Progenitor cell of endocrine pancreas (in vitro differentiated cells): ENCODE data around the gene ING5. TPM values are rescaled to one million over a fixed set of nuclear protein-coding genes. Genes with fewer than 3 reads are reported as not detected.

Experiments used
- DNase-seq: peaks from one replicate; pipeline ENCODE4 v3.0.0; 2021; ENCODE audit warnings: low spot score; ENCODE audit not compliant: unreplicated experiment
- H3K27ac Mint-ChIP-seq: 2 replicates; pipeline ENCODE4 v1.8.0; 2021; ENCODE audit warnings: mild to moderate bottlenecking, moderate library complexity, mixed read lengths
- H3K27me3 Mint-ChIP-seq: 2 replicates; pipeline ENCODE4 v1.8.0; 2021; ENCODE audit warnings: mixed read lengths
- H3K36me3 Mint-ChIP-seq: 2 replicates; pipeline ENCODE4 v1.8.0; 2022; ENCODE audit warnings: mixed read lengths; ENCODE audit not compliant: insufficient read depth
- H3K4me1 Mint-ChIP-seq: 2 replicates; pipeline ENCODE4 v1.8.0; 2021; ENCODE audit warnings: low read depth, mixed read lengths
- H3K4me3 Mint-ChIP-seq: 2 replicates; pipeline ENCODE4 v1.8.0; 2021; ENCODE audit warnings: low read depth, mild to moderate bottlenecking, moderate library complexity, mixed read lengths
- H3K9me3 Mint-ChIP-seq: 2 replicates; pipeline ENCODE4 v1.8.0; 2021; ENCODE audit warnings: low read depth, mixed read lengths
- total RNA-seq: library from RNA; stranded (reverse); gene quantifications from 2 replicates; pipeline ENCODE4 v1.2.1, GENCODE V29; 2021
- TF ChIP-seq, protein P1 (sequence below): fragments of 200-600 bp; sonication (generic); IDR thresholded peaks from one replicate; pipeline ENCODE4 v1.5.0; 2021; ENCODE audit warnings: antibody characterized with exemption, mild to moderate bottlenecking; ENCODE audit not compliant: unreplicated experiment

Gene ING5
- total RNA-seq, 1 donor from 2014 or later = 65.9 TPM

DNA sequence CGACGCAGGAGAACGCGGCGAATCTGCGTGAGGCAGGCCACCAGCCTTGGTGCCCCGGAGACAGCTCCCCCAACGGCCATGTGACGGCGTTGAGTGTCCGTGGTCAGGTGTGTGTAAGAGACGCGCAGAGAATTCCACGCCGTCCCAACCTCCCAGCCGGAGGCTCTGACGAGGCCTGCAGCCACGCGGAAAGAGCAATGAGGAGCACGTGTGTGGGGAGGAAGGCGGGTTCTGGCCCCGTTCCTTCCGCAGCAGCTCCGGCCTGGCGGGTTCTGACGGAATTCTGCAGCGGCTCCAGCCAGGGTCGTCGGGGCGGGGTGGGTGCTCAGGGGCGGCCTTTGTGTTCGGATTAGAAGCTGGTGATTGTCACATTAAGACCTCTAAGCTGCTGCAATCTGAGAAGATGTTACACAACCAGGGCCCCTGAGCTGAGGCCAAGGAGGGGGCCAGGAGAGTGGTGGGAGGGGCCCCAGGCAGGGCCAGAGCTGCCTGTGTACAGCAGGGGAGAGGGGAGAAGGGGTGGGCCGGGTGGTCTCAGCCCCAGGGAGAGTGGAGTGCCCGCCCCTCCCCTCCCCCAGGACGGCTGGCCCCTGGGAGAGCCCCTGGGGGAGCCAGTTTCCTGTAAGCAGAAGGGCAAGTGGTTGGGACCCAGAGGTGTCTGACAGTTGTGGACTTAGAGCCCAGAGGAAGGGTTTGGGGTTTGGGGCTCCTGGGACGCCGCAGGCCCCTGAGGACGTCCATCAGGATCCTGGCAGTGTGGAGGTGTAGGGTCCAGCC is 69.6 kb downstream of the ING5 start:
- Mint-ChIP-seq H3K27me3 (peaks cover 2% of the 10 kb centered on the region), H3K4me1 (no peaks in the 10 kb centered on the region), H3K4me3 (no peak overlapping the region), H3K9me3 (no peaks in the 10 kb centered on the region), H3K27ac (peak overlapping the region; percentile 26), H3K36me3 (no peaks in the 10 kb centered on the region)
- TF ChIP-seq, protein P1, sequence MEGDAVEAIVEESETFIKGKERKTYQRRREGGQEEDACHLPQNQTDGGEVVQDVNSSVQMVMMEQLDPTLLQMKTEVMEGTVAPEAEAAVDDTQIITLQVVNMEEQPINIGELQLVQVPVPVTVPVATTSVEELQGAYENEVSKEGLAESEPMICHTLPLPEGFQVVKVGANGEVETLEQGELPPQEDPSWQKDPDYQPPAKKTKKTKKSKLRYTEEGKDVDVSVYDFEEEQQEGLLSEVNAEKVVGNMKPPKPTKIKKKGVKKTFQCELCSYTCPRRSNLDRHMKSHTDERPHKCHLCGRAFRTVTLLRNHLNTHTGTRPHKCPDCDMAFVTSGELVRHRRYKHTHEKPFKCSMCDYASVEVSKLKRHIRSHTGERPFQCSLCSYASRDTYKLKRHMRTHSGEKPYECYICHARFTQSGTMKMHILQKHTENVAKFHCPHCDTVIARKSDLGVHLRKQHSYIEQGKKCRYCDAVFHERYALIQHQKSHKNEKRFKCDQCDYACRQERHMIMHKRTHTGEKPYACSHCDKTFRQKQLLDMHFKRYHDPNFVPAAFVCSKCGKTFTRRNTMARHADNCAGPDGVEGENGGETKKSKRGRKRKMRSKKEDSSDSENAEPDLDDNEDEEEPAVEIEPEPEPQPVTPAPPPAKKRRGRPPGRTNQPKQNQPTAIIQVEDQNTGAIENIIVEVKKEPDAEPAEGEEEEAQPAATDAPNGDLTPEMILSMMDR = no peak
- DNase-seq = no peak

DNA sequence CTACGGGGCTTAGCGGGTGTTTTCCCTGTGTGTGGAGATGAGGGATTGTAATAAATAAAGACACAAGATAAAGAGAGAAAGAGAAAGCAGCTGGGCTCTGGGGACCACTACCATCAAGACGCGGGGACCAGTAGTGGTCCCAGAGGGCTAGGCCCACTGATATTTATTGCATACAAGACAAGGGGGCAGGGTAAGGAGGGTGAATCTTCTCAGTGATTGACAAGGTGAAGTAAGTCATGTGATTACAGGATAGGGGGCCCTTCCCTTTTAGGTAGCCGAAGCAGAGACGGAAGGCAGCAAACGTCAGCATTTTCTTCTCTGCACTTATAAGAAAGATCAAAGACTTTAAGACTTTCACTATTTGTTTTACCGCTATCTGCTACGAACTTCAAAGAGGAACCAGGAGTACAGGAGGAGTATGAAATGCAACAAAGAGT is 70.2 kb downstream of the ING5 start:
- TF ChIP-seq, protein P1 = no peak
- H3K27me3 Mint-ChIP-seq = peaks cover 2% of the 10 kb centered on the region
- no peaks in the 10 kb centered on the region for H3K4me1 Mint-ChIP-seq
- H3K4me3 Mint-ChIP-seq = no peak overlapping the region
- H3K27ac Mint-ChIP-seq = peak overlapping the region; percentile 26
- H3K36me3 Mint-ChIP-seq = no peaks in the 10 kb centered on the region
- DNase-seq = no peak
- no peaks in the 10 kb centered on the region for H3K9me3 Mint-ChIP-seq

DNA sequence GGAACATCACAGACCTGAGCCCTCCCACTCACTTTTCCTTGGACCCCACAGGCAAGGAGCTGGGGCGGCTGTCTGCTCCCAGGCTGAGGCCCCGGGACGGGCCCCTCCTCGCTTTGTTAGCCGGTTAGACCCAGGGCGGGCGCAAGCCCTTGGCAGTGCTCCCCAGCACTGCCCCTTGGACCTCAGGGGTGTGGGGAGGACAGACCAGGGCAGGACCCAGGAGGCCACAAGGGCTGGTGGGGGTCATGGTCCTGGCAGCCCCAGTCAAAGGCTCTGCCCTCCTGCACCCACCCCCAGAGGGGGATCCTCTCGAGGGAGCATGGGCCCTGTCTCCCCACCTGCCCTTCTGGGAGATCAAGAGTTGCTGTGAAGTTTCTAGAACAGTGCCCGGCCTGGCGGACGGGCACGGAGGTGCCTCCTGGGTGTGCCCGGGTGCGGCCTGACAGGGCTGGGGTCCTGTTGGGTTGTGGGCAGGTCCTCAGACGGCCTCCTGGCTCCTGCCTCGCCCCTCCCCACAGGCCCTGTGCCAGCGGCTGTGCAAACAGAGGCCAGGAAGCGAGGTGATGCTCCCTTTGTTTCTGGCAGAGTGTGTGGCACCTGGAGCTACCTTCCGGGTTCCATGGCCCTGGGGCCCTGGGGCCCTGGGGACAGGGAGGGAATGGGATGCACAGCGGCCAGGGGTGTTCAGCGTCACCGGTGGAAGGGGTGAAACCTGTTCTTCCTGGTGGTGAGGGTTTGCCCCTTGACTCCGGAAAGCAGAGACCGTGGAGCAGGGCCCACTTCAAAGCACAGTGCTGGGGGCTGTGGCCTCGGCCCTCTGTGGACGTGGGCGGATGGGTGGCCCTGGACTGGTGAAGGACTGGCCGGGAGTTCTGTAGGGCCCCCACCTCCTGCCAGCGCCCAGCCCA is 71.9 kb downstream of the ING5 start:
- H3K4me3 Mint-ChIP-seq = no peak overlapping the region
- no peaks in the 10 kb centered on the region for H3K9me3 Mint-ChIP-seq
- H3K4me1 Mint-ChIP-seq = no peaks in the 10 kb centered on the region
- H3K27ac Mint-ChIP-seq = no peak overlapping the region
- no peak for DNase-seq
- H3K27me3 Mint-ChIP-seq = peaks cover 2% of the 10 kb centered on the region
- TF ChIP-seq, protein P1 = no peak
- no peaks in the 10 kb centered on the region for H3K36me3 Mint-ChIP-seq

DNA sequence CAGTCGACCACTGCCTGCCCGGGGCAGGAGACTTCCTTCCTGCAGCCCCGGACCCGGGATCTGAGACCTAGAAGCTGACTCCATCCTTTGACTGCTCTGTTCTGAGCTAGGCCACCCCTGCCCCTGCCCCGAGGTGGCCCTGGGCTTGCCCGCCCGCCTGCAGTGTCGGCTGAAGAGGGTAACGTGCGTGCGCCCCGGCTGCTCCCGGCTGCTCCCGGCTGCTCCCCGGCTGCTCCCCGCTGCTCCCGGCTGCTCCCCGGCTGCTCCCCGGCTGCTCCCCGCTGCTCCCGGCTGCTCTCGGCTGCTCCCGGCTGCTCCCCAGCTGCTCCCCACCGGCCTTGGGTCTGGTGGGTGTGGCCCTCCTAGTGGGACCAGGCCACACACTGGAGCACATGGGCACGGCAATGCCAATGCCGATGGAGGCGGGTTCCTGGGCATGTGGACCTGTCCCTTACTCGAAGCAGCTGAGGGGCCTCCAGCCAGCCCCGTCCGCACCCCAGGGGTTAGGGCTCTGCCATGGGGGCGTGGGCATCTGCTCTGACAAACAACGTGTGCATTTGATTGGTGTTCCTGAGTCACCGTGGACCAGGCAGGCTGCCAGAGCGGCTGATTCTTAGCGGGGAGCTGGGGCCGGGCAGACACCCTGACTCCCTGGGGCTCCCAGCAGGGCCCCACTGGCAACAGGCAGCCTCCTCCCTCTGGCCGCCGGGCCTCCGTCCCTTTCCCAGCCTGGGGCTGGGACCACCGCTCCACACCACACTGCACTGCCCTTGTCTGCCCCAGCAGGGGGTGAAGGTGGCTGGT is 72.8 kb downstream of the ING5 start:
- no peak overlapping the region for H3K27ac Mint-ChIP-seq
- peaks cover 2% of the 10 kb centered on the region for H3K27me3 Mint-ChIP-seq
- H3K4me1 Mint-ChIP-seq = no peaks in the 10 kb centered on the region
- TF ChIP-seq, protein P1 = no peak
- no peak overlapping the region for H3K4me3 Mint-ChIP-seq
- no peaks in the 10 kb centered on the region for H3K9me3 Mint-ChIP-seq
- no peak for DNase-seq
- H3K36me3 Mint-ChIP-seq = no peaks in the 10 kb centered on the region
